Fibroblast of mammary gland (primary cell): ENCODE results near the gene ZNF423.
A peak's percentile ranks its signal among the peaks of the same experiment; 100 is the strongest.
"Not testable (repeated sequence)": the region's sequence is repeated elsewhere in the genome, so short reads cannot be mapped to it uniquely, and the experiment has no call there.

ENCODE experiments used
- DNase-seq: peaks from one replicate; pipeline ENCODE4 v3.0.0-alpha.2; 2010; ENCODE audit warnings: low read depth
- H3K4me3 ChIP-seq: 2 replicates; pipeline ENCODE4 v1.5.1; 2011; ENCODE audit warnings: low read depth, mild to moderate bottlenecking, low read length, moderate library complexity; ENCODE audit not compliant: control insufficient read depth
- TF ChIP-seq, protein P1 (sequence below): conservative IDR thresholded peaks from 2 replicates; pipeline ENCODE4 v1.5.1; 2011; ENCODE audit warnings: low read depth, low read length, inconsistent platforms; ENCODE audit not compliant: control insufficient read depth, insufficient read depth

ZNF423 gene

DNA sequence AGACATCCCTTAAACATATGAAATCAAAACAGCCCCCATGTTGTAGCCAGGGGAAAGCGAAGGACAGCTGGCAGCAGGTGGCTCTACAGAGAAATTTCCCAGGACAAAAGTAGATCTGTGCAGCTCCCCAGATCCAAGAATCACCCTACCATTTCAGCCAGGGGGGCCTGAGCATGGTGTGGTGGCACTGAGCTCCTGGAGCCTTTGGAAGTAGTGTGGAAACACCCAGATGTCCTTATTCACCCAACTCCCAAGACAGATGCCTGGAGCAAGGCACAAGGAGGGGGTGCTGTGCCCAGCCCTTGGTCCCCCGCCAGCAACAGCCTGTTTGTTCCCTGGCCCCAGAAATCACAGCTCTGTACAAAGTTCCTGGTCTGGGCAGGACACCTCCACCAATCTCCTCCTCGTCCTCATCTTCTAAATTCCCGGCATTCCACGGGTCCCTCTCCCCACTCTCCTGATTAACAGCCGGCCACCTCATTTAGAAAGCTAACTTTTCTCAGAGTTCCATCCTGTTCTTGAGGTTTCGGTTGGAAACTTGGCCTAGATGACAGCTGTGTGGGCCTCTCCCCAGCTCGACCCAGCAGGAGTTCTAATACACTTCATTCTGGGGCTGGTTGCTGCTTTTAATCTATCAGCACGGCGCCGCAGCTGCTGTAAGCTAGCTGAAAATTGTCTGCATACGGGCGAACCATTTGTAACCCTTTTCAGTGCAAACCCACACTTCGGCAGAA, 291.2 kb downstream of the ZNF423 start:
- H3K4me3 ChIP-seq: no peak overlapping the region
- no peak for DNase-seq

DNA sequence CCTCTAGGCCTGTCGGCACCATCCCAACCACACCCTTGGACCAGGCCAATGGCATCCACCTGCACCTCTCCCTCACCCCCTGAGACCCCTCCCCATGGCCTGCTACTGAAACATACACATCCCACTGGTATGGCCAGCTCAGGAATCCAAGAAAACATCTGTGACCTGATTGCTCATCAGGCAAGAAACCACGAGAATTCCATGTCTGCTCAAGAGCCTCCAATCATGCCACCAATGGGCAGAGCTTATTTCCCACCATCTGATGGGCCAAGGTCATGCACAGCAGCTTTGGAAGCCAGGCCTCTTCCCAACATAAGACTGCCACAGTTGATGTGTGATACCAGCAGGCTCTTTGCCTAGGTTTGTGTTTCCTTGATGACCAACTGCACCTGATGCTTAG, 292.2 kb downstream of the ZNF423 start:
- no peak overlapping the region for H3K4me3 ChIP-seq
- DNase-seq: peak; percentile 32
- TF ChIP-seq, protein P1, sequence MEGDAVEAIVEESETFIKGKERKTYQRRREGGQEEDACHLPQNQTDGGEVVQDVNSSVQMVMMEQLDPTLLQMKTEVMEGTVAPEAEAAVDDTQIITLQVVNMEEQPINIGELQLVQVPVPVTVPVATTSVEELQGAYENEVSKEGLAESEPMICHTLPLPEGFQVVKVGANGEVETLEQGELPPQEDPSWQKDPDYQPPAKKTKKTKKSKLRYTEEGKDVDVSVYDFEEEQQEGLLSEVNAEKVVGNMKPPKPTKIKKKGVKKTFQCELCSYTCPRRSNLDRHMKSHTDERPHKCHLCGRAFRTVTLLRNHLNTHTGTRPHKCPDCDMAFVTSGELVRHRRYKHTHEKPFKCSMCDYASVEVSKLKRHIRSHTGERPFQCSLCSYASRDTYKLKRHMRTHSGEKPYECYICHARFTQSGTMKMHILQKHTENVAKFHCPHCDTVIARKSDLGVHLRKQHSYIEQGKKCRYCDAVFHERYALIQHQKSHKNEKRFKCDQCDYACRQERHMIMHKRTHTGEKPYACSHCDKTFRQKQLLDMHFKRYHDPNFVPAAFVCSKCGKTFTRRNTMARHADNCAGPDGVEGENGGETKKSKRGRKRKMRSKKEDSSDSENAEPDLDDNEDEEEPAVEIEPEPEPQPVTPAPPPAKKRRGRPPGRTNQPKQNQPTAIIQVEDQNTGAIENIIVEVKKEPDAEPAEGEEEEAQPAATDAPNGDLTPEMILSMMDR: no peak

More for the DNA sequence above, 291.2 kb downstream of the ZNF423 start:
- TF ChIP-seq, protein P1: no peak

DNA sequence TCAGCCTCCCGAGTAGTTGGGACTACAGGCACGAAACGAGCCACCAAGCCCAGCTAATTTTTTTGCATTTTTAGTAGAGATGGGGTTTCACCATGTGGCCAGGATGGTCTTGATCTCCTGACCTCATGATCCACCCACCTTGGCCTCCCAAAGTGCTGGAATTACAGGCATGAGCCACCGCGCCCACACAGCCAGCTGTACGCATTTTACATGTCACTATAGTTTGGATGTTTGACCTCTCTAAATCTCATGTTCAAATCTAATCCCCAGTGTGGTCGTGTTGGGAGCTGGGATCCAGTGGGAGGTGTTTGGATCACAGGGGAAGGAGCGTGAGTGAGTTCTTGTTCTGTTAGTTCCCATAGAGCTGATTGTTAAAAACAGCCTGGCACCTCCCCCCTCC, 293.0 kb downstream of the ZNF423 start:
- peak; percentile 3 for DNase-seq
- H3K4me3 ChIP-seq: not testable (repeated sequence)

DNA sequence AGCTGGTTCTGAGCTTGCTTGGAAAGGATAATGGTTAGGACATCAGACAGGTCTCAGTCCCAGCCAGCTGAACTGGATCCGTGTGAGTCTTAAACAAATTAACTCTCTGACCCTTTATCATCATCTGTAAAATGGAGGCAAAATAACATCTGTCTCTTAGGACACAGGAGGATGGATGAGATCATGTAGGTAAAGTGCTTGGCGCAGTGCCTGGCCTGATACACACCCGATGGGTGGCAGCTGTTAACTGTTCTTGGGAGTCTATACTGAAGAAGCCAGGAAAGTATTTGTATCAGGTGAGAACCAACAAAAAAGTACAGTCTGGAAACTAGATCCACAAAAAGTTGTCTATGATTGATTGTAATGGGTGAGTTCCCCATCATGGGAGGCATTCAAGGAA, 293.7 kb downstream of the ZNF423 start:
- TF ChIP-seq, protein P1: no peak
- H3K4me3 ChIP-seq: no peak overlapping the region
- DNase-seq: no peak

DNA sequence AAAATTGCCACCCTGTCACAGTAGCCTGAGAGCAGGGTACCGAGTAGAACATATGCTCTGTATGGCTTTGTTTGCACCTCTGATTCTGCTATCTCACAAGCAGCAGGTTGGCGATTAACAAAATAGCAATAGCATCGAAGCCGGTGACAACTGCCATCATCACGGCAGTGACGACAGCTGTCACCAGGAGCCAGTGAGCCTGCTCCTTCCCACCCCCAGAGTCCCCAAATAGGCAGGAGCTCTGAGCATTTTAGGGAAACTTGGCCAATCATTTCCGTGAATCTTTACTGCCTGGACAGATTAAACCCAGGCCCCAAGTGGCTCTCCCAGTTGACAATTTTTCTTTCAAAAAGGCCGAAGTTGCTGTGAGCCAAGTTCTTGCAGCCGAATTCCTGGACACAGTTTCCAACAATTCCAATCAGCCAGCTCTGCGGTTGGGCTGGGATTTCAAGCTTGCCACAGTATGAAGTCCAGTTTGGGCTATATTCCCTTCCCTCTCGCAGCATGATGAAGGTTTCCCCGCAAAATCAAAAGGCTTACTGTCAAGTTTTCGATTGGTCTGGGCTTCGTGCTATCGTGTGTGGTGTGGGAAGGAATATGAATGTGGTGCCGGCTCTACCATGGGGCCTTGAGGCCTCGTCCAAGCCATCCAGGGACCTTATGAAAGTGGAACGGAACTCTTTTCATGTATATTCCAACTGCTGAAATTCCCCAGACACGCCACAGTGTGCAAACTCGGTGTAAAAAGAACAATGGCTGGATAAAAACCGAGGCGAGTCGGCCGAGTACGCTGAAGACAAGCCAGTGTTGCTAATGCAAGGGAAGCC, 295.7 kb downstream of the ZNF423 start:
- DNase-seq: peak; percentile 25

GRCh38 chr16:49559242-49559641, 296.7 kb downstream of the ZNF423 start:
- TF ChIP-seq, protein P1: no peak
- no peak overlapping the region for H3K4me3 ChIP-seq
- no peak for DNase-seq

More for the DNA sequence above, 295.7 kb downstream of the ZNF423 start:
- H3K4me3 ChIP-seq: no peak overlapping the region
- TF ChIP-seq, protein P1: no peak

- no peak for DNase-seq
- H3K4me3 ChIP-seq: no peak overlapping the region
- TF ChIP-seq, protein P1: no peak
Observed at GRCh38 chr16:49558451-49558850, 297.5 kb downstream of the ZNF423 start.
